PC-3 (cell line): ENCODE measurements around the gene MEDAG.

Experiments
- CTCF ChIP-seq: fragments of 300-600 bp; sonication (generic); conservative IDR thresholded peaks from 2 replicates; pipeline ENCODE4 v1.5.1; 2017; ENCODE audit warnings: antibody characterized with exemption, low read depth, mild to moderate bottlenecking, low read length
- EZH2 ChIP-seq: fragments of 300-600 bp; sonication (generic); IDR thresholded peaks from one replicate; pipeline ENCODE4 v1.6.1; 2017; ENCODE audit warnings: antibody characterized with exemption, mild to moderate bottlenecking, low read length; ENCODE audit not compliant: unreplicated experiment
- EZH2phosphoT487 ChIP-seq: fragments of 300-600 bp; sonication (generic); IDR thresholded peaks from 2 replicates; pipeline ENCODE4 v1.6.1; 2018; ENCODE audit warnings: mild to moderate bottlenecking, antibody characterized with exemption, low read length, borderline replicate concordance

GRCh38 chr13:30968846-30969245 lies 62.8 kb downstream of the MEDAG start:
- TF ChIP-seq CTCF (no peak), EZH2 (no peak), EZH2phosphoT487 (no peak)
